H1 (cell line): ENCODE results near the gene MBD3L5. TPM values are rescaled to one million over a fixed set of nuclear protein-coding genes. Genes with fewer than 3 reads are reported as not detected.

Source experiments
- CHD1 ChIP-seq: IDR thresholded peaks from 2 replicates; pipeline ENCODE4 v1.6.1; 2012; ENCODE audit warnings: low read depth, low read length, improper control_type of control experiment
- CHD2 ChIP-seq: IDR thresholded peaks from 2 replicates; pipeline ENCODE4 v1.6.1; 2012; ENCODE audit warnings: low read length, improper control_type of control experiment
- RNF2 ChIP-seq: fragments of 200-900, 300-1000 bp; sonication (generic); IDR thresholded peaks from 2 replicates; pipeline ENCODE4 v1.7.1; 2016; ENCODE audit warnings: borderline replicate concordance, low read depth, mild to moderate bottlenecking, antibody characterized with exemption, low read length; ENCODE audit not compliant: poor library complexity, severe bottlenecking; ENCODE audit errors: missing control alignments
- polyA plus RNA-seq, 7 experiments: library from polyadenylated mRNA; depleted of rRNA in 3 of 7; stranded (reverse) in 5 of 7; unstranded in 2 of 7; fragments of >200 nt in 5 of 7; fragments of 200-250 nt in 2 of 7; gene quantifications; 1 replicate in 5 of 7; 2 replicates in 1 of 7; 4 replicates in 1 of 7; pipeline versions ENCODE4 v1.2.1 to v1.2.3, GENCODE V29; 2011 to 2013; ENCODE audit warnings: missing spikeins in 2 of 7, mixed read lengths in 2 of 7
- total RNA-seq: library from RNA; stranded (reverse); fragmentation: NEBNext Ultra II Directional; extraction: Animal tissue kit (Norgen Biotek cat#: 25700); gene quantifications from 2 replicates; pipeline ENCODE4 v1.2.1, GENCODE V29; 2021
- TF ChIP-seq, protein P1 (sequence below): IDR thresholded peaks from 2 replicates; pipeline ENCODE4 v1.6.1; 2011; ENCODE audit warnings: low read depth, mild to moderate bottlenecking, low read length; ENCODE audit not compliant: insufficient read depth

The MBD3L5 gene
- total and polyA plus RNA-seq, 2 of the 8 experiments (the other 6 are each of a cell fraction or from before 2014, with no cell fraction given): not detected

DNA sequence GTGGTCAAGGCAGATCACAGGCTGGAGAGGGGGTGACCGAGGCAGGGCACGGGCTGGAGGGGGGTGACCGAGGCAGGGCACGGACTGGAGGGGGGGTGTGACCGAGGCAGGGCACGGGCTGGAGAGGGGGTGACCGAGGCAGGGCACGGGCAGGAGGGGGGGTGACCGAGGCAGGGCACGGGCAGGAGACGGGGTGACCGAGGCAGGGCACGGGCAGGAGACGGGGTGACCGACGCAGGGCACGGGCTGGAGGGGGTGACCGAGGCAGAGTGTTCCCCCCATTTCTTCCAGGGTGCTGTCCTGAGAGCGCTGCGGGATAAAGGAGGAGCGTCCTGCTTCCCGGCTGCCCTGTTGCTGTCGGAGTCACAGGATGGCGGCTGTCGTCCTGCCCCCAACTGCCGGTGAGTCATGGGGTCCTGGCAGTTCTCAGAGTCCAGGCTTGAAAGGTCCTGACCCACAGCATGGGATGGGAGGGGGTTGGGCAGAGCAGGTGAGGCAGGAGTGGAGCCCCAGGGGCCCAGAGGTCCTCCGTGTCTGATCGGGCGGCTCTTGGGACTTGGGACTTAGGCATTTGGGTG, 44.4 kb downstream of the MBD3L5 start (continued):
- no peak for TF ChIP-seq CHD2
- no peak for TF ChIP-seq CHD1
- no peak for TF ChIP-seq RNF2
- TF ChIP-seq, protein P1, sequence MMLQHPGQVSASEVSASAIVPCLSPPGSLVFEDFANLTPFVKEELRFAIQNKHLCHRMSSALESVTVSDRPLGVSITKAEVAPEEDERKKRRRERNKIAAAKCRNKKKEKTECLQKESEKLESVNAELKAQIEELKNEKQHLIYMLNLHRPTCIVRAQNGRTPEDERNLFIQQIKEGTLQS: no peak
- TF ChIP-seq, all 59 proteins: peak for 0
